ENCODE data around the gene CHST5. TPM values are rescaled to one million over a fixed set of nuclear protein-coding genes. Genes with fewer than 3 reads are reported as not detected.

CHST5 gene
- total and polyA plus RNA-seq, 2 of the 13 experiments (the other 11 are each of a cell fraction or from before 2014, with no cell fraction given), result 0.05 TPM; not detected in 1

DNA sequence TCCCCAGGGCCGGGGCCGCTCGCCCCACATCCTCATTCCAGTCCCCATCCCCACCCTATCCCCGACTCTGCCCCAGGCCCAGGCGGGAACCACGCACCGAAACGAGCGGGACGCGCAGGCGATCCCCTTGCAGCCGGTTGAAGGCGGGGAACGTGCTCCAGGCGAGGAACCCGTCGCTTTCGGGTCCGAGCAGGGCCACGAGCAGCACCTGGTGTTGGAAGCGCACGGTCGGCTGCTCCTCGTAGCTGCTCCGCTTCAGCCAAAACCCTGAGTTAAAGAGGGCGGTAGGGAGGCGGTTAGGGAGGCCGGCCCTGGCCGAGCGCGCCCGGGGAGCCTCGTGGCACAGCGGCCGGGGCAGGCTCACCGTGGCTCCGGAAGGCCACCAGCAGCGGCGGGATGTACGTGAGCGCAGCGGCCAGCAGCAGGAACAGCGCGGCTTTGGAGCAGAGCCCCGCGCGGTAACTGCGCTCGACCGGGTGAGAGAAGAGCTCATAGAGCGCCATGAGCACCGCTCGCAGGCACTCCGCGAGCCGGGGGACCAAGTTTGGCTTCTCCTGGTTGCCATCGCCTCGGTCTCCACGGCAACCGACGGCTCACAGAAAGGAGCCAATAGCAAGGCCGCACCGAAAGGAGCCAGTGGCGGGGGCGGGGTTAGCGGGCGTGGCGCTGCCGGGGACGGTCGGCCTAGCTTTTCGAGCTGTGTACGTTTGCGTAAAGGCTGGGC is 20.0 kb upstream of the CHST5 start, which contains the start of gene TMEM231 (continued):
- no peak; the same call in 1 of the 2 replicates for TF ChIP-seq ZNF101 (CRISPR knock-in tag; IDR thresholded peaks at IDR 0.05; ENCODE audit: borderline replicate concordance, low read depth)
- TF ChIP-seq ZNF652 (CRISPR knock-in tag; IDR thresholded peaks at IDR 0.05; ENCODE audit: borderline replicate concordance, low read depth), result no peak
- peak; percentile 29; the same call in 1 of the 2 replicates for TF ChIP-seq POLR2AphosphoS5 (IDR thresholded peaks at IDR 0.05; ENCODE audit: low read depth, low read length)
- TF ChIP-seq ZZZ3 (CRISPR knock-in tag; IDR thresholded peaks at IDR 0.05; ENCODE audit: borderline replicate concordance), result peak; percentile 66
- 0 out of 2 replicates have a peak, but pooled peaks have one; percentile 37 for TF ChIP-seq ZFP36L1 (CRISPR knock-in tag; IDR thresholded peaks at IDR 0.05)
- TF ChIP-seq ATF1 (CRISPR knock-in tag; IDR thresholded peaks at IDR 0.05), result no peak
- TF ChIP-seq ZNF790 (CRISPR knock-in tag; IDR thresholded peaks at IDR 0.05; ENCODE audit: borderline replicate concordance), result no peak
- TF ChIP-seq, protein P1, sequence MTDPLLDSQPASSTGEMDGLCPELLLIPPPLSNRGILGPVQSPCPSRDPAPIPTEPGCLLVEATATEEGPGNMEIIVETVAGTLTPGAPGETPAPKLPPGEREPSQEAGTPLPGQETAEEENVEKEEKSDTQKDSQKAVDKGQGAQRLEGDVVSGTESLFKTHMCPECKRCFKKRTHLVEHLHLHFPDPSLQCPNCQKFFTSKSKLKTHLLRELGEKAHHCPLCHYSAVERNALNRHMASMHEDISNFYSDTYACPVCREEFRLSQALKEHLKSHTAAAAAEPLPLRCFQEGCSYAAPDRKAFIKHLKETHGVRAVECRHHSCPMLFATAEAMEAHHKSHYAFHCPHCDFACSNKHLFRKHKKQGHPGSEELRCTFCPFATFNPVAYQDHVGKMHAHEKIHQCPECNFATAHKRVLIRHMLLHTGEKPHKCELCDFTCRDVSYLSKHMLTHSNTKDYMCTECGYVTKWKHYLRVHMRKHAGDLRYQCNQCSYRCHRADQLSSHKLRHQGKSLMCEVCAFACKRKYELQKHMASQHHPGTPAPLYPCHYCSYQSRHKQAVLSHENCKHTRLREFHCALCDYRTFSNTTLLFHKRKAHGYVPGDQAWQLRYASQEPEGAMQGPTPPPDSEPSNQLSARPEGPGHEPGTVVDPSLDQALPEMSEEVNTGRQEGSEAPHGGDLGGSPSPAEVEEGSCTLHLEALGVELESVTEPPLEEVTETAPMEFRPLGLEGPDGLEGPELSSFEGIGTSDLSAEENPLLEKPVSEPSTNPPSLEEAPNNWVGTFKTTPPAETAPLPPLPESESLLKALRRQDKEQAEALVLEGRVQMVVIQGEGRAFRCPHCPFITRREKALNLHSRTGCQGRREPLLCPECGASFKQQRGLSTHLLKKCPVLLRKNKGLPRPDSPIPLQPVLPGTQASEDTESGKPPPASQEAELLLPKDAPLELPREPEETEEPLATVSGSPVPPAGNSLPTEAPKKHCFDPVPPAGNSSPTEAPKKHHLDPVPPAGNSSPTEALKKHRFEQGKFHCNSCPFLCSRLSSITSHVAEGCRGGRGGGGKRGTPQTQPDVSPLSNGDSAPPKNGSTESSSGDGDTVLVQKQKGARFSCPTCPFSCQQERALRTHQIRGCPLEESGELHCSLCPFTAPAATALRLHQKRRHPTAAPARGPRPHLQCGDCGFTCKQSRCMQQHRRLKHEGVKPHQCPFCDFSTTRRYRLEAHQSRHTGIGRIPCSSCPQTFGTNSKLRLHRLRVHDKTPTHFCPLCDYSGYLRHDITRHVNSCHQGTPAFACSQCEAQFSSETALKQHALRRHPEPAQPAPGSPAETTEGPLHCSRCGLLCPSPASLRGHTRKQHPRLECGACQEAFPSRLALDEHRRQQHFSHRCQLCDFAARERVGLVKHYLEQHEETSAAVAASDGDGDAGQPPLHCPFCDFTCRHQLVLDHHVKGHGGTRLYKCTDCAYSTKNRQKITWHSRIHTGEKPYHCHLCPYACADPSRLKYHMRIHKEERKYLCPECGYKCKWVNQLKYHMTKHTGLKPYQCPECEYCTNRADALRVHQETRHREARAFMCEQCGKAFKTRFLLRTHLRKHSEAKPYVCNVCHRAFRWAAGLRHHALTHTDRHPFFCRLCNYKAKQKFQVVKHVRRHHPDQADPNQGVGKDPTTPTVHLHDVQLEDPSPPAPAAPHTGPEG (CRISPR knock-in tag; IDR thresholded peaks at IDR 0.05), result peak; percentile 23; the same call in 1 of the 2 replicates
- TF ChIP-seq NONO (IDR thresholded peaks at IDR 0.05), result no peak
- no peak; the same call in 1 of the 2 replicates for TF ChIP-seq NONO (CRISPR knock-in tag; conservative IDR thresholded peaks at IDR 0.05)
- TF ChIP-seq, protein P2, sequence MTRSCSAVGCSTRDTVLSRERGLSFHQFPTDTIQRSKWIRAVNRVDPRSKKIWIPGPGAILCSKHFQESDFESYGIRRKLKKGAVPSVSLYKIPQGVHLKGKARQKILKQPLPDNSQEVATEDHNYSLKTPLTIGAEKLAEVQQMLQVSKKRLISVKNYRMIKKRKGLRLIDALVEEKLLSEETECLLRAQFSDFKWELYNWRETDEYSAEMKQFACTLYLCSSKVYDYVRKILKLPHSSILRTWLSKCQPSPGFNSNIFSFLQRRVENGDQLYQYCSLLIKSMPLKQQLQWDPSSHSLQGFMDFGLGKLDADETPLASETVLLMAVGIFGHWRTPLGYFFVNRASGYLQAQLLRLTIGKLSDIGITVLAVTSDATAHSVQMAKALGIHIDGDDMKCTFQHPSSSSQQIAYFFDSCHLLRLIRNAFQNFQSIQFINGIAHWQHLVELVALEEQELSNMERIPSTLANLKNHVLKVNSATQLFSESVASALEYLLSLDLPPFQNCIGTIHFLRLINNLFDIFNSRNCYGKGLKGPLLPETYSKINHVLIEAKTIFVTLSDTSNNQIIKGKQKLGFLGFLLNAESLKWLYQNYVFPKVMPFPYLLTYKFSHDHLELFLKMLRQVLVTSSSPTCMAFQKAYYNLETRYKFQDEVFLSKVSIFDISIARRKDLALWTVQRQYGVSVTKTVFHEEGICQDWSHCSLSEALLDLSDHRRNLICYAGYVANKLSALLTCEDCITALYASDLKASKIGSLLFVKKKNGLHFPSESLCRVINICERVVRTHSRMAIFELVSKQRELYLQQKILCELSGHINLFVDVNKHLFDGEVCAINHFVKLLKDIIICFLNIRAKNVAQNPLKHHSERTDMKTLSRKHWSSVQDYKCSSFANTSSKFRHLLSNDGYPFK (CRISPR knock-in tag; IDR thresholded peaks at IDR 0.05; ENCODE audit: borderline replicate concordance), result peak; percentile 89; the same call in 1 of the 2 replicates
- TF ChIP-seq ELF4 (CRISPR knock-in tag; IDR thresholded peaks at IDR 0.05; ENCODE audit: borderline replicate concordance), result no peak
- TF ChIP-seq ZNF468 (CRISPR knock-in tag; IDR thresholded peaks at IDR 0.05), result 0 out of 2 replicates have a peak, but pooled peaks have one; percentile 43
- TF ChIP-seq ZNF343 (CRISPR knock-in tag; IDR thresholded peaks at IDR 0.05), result peak; percentile 90
- TF ChIP-seq ZNF672 (CRISPR knock-in tag; IDR thresholded peaks at IDR 0.05), result no peak
- TF ChIP-seq MAF1 (CRISPR knock-in tag; IDR thresholded peaks at IDR 0.05; ENCODE audit: borderline replicate concordance), result peak; percentile 51; the same call in 1 of the 2 replicates
- peak; percentile 70; the same call in 1 of the 2 replicates for TF ChIP-seq ZNF556 (CRISPR knock-in tag; IDR thresholded peaks at IDR 0.05; ENCODE audit: borderline replicate concordance)
- no peak for TF ChIP-seq MIER2 (CRISPR knock-in tag; IDR thresholded peaks at IDR 0.05)
- no peak for TF ChIP-seq SMC3 (IDR thresholded peaks at IDR 0.05; ENCODE audit: low read length)
- no peak for TF ChIP-seq SRSF4 (IDR thresholded peaks at IDR 0.05; ENCODE audit: low read depth, low read length, poor library complexity, severe bottlenecking)
- peak; percentile 35; the same call in 1 of the 2 replicates for TF ChIP-seq CEBPG (CRISPR knock-in tag; IDR thresholded peaks at IDR 0.05)
- TF ChIP-seq ZNF816 (CRISPR knock-in tag; IDR thresholded peaks at IDR 0.05; ENCODE audit: borderline replicate concordance), result no peak

All from HepG2 (cell line).